DMS79 (cell line): ENCODE results near the gene CDK14.
"Not testable (repeated sequence)": the region's sequence is repeated elsewhere in the genome, so short reads cannot be mapped to it uniquely, and the experiment has no call there.

Experiments
- DNase-seq: peaks from one replicate; lab custom pipeline; 2025; lab: John Stamatoyannopoulos, UW

Gene CDK14

GRCh38 chr7:90629297-90629918, 33.3 kb downstream of the CDK14 start:
- DNase-seq, result no peak

- no peak for DNase-seq
Observed at GRCh38 chr7:90631502-90631901, 35.4 kb downstream of the CDK14 start.

DNA sequence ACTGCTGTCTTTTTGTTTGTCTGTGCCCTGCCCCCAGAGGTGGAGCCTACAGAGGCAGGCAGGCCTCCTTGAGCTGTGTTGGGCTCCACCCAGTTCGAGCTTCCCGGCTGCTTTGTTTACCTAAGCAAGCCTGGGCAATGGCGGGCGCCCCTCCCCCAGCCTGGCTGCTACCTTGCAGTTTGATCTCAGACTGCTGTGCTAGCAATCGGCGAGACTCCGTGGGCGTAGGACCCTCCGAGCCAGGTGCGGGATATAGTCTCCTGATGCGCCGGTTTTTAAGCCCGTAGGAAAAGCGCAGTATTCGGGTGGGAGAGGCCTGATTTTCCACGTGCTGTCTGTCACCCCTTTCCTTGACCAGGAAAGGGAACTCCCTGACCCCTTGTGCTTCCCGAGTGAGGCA, 43.6 kb downstream of the CDK14 start:
- not testable (repeated sequence) for DNase-seq

DNA sequence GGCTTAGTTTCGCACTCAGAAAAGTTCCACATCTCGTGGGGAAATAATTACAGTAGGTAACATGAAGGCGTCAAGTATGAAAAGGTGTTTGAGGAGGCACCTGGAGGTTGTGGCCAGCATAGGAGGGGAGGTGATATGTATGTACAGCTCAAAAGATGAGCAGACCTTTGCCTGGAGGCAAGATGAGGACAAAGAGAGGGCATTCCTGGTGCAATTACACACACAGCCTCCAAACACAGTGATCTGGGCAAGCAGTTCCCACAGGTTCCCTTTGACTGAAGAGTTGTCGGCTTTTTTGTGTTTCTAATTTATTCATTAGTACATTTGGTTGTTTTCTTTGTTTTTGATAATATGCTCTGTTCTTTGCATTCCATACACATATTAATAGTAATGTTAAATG, 46.9 kb downstream of the CDK14 start:
- DNase-seq, result no peak

DNA sequence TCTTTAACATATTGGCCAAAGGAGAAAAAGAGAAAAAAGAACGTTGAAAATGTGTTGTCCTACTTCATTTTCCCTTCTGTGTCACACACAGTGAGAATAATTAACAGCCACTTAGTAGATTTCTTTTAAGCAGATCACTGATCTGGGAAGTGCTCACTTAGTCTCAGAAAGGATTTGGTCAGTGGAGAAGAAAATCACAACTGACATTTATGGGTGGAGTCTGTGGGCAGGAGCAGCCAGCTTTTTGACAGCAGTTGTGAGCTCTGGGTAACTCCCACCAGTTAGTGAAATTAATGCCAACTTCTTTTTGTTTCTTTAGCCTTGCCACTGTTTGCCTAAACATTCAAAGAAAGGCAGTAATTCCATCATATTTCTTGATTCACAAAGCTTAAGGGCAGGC, 49.7 kb downstream of the CDK14 start:
- DNase-seq, result no peak

DNA sequence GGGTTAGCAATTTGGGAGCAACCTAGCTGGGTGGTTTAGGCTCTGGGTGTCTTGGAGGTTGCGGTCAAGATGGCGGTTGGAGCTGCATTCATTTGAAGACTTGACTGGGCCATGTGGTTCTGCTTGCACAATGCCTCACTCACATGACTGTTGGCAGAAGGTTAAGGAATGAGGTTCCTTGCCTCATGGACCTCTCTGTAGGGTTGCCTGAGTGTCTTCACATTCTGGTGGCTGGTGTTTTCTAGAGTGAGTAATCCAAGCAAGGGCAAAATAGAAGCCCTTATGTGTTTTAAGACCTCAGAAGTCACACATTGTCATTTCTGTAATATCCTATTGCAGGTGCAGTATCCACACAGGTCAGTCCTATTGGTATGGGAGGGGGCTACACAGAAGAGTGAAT, 52.0 kb downstream of the CDK14 start:
- DNase-seq, result no peak

DNA sequence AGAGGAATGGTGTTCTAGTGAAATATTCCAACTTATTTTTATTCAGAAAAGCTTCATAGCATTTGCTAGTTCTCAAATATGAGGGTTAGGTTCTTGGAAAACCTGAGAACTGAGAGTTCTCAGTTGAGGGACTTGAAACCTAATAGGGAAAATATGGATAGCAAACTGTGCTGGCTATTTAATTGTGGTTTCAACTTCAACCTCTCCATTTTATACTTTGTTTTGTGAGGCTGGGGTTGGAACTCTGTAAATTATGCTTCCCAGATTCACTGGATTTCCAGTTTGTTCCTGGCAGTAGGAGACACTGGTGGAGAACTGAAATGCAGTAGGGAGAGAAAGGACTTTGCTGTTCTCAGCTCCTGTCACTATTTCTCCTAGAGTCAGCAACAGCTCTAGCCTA, 52.7 kb downstream of the CDK14 start:
- DNase-seq, result no peak

DNA sequence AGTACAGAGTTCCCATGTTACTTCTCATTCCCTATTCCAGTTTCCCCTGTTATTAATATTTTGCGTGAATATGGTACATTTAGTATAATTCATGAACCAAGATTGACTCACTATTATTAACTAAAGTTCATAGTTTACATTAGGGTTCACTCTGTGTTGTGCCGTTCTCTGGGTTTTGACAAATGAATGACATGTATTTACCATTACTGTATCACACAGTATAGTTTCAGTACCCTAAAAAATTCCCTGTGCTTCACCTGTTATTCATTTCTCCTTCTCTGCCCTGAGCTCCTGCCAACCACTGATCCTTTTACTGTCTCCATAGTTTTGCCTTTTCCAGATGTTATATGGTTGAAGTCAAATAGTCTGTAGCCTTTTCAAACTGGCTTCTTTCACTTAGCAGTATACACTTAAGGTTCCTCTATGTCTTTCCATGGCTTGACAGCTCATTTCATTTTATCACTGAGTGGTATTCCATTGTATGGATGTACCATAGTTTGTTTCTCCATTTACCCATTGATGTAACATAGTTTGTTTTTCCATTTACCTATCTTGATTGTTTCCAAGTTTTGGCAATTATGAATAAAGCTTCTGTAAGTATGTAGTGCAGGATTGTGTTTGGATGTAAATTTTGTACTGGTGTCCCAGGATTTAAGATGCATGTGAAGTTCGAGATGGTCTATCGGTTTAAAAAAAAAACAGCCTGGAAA, 58.8 kb downstream of the CDK14 start:
- DNase-seq, result no peak

DNA sequence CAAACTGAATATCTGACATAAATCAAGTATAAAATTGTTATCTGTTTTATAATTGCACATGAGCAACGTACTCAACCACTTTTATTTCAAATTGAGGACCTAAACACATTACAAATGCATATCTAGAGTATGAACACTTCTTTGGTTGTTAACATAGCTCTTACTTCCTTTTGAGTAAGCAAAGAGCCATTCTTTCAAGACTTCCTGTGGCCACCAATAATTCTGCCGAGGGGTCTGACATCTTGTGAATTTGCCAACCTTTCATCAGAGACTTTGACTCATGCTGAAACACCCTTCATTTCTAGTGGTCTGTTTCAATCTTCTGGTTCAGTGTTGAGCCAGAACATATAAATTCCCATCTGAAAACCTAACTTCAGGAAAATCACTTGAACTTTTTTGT, 59.4 kb downstream of the CDK14 start:
- DNase-seq, result peak; percentile 55

DNA sequence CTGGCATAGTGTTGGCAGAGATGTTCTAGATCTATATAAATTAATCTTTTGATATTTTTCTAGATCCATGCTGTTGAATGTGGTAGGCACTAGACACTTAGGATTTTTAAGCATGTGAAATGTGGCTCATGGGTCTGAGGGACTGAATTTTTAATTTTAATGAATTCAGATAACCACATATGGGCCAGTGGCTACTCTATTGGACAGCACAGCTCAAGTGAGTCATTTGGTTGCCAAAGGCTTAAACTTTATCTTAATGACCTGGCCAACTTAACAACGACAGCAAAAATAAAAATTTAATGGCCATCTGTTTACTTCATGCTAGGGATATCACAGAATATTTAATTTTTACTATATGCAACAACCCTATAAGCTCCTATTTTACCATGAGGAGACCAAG, 61.4 kb downstream of the CDK14 start:
- no peak for DNase-seq

GRCh38 chr7:90660100-90660499, 64.0 kb downstream of the CDK14 start:
- no peak for DNase-seq

- no peak for DNase-seq
Observed at GRCh38 chr7:90660819-90661218, 64.7 kb downstream of the CDK14 start.

DNA sequence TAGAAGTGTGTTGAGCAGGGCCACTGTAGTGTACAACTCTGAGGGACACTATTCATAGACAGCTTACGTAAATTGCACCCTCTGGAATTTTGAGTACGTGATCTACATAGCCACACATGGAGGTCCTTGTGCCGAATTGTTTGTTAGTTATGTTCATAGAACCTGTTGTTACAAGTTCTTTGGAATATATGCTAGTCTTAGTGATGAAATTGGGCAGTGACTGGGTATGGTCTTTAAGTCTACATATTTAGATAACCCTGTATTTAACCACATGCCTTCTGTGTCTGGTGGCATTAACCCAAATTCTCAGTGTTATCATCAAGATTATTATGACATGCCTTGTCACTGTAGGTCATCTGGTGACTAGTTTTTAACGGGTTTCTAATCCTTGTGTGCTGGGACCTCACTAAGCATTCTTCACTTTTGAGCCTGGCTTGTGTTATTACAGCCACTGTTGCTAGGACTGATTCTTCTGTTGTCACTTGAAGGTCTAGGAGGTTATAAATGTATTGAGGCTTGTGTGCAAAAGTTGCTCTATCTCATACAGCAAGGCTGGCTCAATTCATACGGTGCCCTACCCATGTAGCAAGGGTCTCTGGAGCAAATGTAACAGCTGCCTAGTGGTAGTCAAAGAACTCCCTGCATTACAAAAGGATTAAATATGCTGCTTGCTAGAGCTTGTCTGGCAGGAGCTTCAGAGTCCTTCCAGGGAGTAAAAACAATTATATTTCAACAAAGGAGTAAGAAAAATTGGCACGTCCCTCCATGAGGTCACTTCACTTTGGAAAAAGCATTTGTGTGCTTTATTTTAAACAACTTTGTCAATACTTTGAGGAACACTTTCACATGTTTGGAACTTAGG, 65.4 kb downstream of the CDK14 start:
- DNase-seq, result no peak

- DNase-seq, result no peak
Observed at GRCh38 chr7:90663176-90663575, 67.1 kb downstream of the CDK14 start.

DNA sequence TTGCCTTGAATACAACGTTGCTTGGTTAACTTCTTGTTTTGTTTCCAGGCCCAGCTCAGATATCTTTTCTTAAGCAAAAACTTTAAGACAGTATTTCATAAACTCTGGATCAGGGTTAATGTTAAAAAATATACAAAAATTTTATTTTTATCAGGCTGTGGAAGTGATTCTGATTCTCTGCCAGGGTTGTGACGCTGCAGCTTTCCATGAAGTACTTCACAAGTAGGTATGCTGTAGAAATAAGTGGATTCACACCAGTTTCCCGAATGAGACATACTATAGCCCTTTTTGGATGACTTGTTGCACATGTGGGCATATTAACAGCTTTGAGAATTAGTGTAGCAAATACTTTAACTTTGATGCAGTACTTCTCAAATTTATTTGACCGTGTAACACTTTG, 70.1 kb downstream of the CDK14 start:
- no peak for DNase-seq

GRCh38 chr7:90668992-90669391, 72.9 kb downstream of the CDK14 start:
- no peak for DNase-seq

- DNase-seq, result no peak
Observed at GRCh38 chr7:90669492-90669891, 73.4 kb downstream of the CDK14 start.

GRCh38 chr7:90671571-90671970, 75.5 kb downstream of the CDK14 start:
- no peak for DNase-seq

DNA sequence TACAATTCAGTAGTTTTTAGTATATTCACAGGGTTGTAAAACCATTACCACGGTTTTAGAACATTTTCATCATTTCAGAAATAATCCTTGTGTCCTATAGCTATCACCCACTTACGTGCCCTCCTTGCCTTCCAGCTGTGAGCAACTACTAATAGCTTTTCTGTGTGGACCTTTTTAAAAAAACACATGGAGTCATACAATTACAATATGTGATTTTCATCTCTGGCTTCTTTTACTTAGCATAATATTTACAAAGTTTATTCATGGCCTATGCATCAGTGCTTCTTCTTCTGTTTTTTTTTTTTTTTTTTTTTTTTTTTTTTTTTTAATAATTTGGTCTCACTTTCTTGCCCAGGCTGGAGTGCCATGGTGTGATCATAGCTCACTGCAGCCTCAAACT, 76.1 kb downstream of the CDK14 start:
- DNase-seq, result no peak

DNA sequence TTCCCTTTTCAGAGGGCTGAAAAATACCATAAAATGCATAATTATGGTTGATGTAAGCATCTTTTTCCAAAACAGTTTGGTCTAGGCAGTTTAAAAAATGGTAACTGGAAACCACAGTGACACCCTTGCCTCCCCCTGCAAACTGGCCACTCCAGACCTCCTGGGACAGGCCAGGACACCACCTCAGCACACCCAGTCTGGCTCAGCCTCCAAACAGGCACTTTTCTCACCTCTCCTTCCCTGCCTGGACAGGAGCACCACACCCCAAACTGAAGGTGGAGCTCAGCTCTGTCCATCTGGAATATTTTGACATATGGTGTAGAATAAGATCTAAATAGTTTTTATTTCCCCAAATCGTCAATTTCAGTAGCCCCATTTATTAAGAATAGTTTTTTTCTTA, 78.5 kb downstream of the CDK14 start:
- DNase-seq, result no peak

- no peak for DNase-seq
Observed at GRCh38 chr7:90675982-90676381, 79.9 kb downstream of the CDK14 start.

DNA sequence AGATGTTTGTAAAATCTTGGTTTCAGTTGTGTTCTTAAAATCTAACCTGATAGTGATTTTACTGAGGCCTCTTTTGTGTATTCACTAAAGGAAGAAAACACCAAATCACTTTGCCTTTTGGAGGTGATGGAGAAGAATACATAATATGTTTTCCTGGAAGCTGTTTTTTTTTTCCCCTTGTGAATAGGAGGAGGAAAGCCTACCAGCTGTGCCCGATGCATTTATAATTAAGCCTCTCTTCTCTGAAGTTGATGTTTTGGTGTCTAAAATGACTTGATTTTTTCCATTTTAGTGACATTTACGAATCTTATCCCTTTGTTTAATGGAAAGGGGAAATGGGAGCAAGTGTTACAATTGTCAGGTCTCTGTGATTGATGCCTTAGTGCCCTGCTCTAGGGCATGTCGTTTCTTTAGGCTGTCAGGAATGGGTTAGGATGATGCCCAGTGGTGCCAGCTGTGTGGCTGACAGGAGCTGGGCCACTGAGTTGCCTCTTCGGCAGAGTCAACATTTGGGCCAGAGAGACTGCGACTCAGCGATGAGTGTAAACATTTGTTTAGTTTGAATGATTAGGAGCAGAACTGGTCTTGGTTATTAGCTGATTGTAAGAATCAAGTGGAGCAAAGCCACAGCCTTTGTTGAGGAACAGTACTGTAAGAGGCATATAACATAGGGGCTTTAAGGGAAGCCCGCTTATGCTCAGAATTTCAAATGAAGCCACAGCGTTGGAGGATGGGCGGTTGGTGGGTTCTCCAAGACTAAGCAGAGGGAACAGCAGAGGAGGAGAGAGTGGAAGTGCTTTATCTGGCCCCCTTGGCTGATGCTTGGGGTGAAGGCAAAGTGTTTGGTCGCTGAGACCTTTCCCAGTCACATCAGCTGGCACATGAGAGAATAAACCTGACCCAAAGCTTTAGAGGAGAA, 81.6 kb downstream of the CDK14 start:
- DNase-seq, result no peak
